Stomach (tissue), 9 donors: ENCODE measurements around the gene NUDT16L1. TPM values are rescaled to one million over a fixed set of nuclear protein-coding genes. Genes with fewer than 3 reads are reported as not detected.
"Not testable (repeated sequence)": the region's sequence is repeated elsewhere in the genome, so short reads cannot be mapped to it uniquely, and the experiment has no call there.

Experiments
- DNase-seq, 2 donors: peaks; one replicate each; pipeline versions ENCODE4 v3.0.0 to v3.0.0-alpha.2; 2013 to 2019
- H3K27ac ChIP-seq, 5 donors: fragments of 200-600 bp in 4 of 5; sonication (generic) in 4 of 5; one replicate each; pipeline ENCODE4 v1.5.1; 2013 to 2019; ENCODE audit warnings: mild to moderate bottlenecking in 1 of 5, moderate library complexity in 1 of 5
- H3K27me3 ChIP-seq, 3 donors: fragments of 200-600 bp; sonication (generic); one replicate each; pipeline ENCODE4 v1.5.1; 2017 to 2019; ENCODE audit warnings: mixed run types in 1 of 3
- H3K36me3 ChIP-seq, 4 donors: fragments of 200-600 bp; sonication (generic); 1 replicate in 3 of 4; 2 replicates in 1 of 4; pipeline ENCODE4 v1.5.1; 2016 to 2019
- H3K4me1 ChIP-seq, 4 donors: fragments of 200-600 bp; sonication (generic); one replicate each; pipeline ENCODE4 v1.5.1; 2016 to 2019
- H3K4me3 ChIP-seq, 4 donors: fragments of 200-600 bp; sonication (generic) in 3 of 4; one replicate each; pipeline ENCODE4 v1.5.1; 2016 to 2019; ENCODE audit warnings: mild to moderate bottlenecking in 1 of 4
- H3K9me3 ChIP-seq, 4 donors: fragments of 200-600 bp; sonication (generic); one replicate each; pipeline ENCODE4 v1.5.1; 2016 to 2019
- CTCF ChIP-seq, 7 experiments: fragments of 450-650 bp in 4 of 7; fragments of 200-600 bp in 3 of 7; sonication (generic) in 3 of 7; IDR thresholded peaks; one replicate each; pipeline ENCODE4 v1.5.1; 2016 to 2019; ENCODE audit warnings: antibody characterized with exemption in 7 of 7, control low read depth in 2 of 7, mild to moderate bottlenecking in 1 of 7
- EP300 ChIP-seq: sonication (generic); formaldehyde crosslinking; IDR thresholded peaks from one replicate; pipeline ENCODE4 v1.6.1; 2017; ENCODE audit warnings: antibody characterized with exemption
- POLR2A ChIP-seq, 4 donors: fragments of 450-650 bp; IDR thresholded peaks; one replicate each; pipeline ENCODE4 v1.6.1; 2016; ENCODE audit warnings: antibody characterized with exemption in 4 of 4, control low read depth in 2 of 4, mild to moderate bottlenecking in 1 of 4, moderate library complexity in 1 of 4
- POLR2AphosphoS5 ChIP-seq, 3 donors: sonication (generic); formaldehyde crosslinking; IDR thresholded peaks; one replicate each; pipeline ENCODE4 v1.6.1; 2016; ENCODE audit warnings: antibody characterized with exemption in 3 of 3
- WGBS, 5 donors: extraction: QIAGEN DNeasy Blood & Tissue Kit in 3 of 5; methylation state at CpG; one replicate each; pipeline versions ENCODE4 v1.1.5 to v1.1.7; 2013 to 2018; 5-methylcytosine and 5-hydroxymethylcytosine counted together
- intact Hi-C: fragments of 100-400 bp; cut with DNase I; formaldehyde crosslinking; loops from one replicate; pipeline ENCODE4 v1.15.1; 2023; ENCODE audit warnings: low total_unique reads
- polyA plus RNA-seq, 3 donors: library from polyadenylated mRNA; stranded (reverse); fragments of 200-250 nt; gene quantifications; one replicate each; pipeline ENCODE4 v1.2.3, GENCODE V29; 2013
- total RNA-seq, 5 donors: library from RNA; depleted of rRNA; stranded (reverse); fragments of >200 nt; gene quantifications; one replicate each; pipeline versions ENCODE4 v1.1.0 to v1.2.3, GENCODE V29; 2014 to 2016
- donor health status: healthy with polysubstance abuse.
- donor health status: Bipolar disorder and iron deficiency.
- donor health status: healthy.

Gene NUDT16L1
- total and polyA plus RNA-seq, 8 donors: 3.5 to 48.2 (median 35.3) TPM

GRCh38 chr16:4736546-4736945 lies 43.2 kb downstream of the NUDT16L1 start:
- 73 to 90% (median 90%) methylated on average over 4 of the region's 4 CpGs for WGBS, 5 donors

GRCh38 chr16:4737545-4737944 lies 44.2 kb downstream of the NUDT16L1 start:
- Histone ChIP-seq H3K27me3 (no peaks in the 10 kb centered on the region), H3K27ac (no peak overlapping the region), H3K4me3 (no peak overlapping the region), H3K36me3 (no peaks in the 10 kb centered on the region), H3K4me1 (peaks cover 6 to 23% (median 18%) of the 10 kb centered on the region in 4 donors), H3K9me3 (no peaks in the 10 kb centered on the region)
- no peak for TF ChIP-seq EP300
- no peak for TF ChIP-seq POLR2AphosphoS5 (IDR thresholded peaks at IDR 0.05)
- no peak for TF ChIP-seq CTCF (IDR thresholded peaks at IDR 0.05)
- TF ChIP-seq POLR2A (IDR thresholded peaks at IDR 0.05): no peak
- DNase-seq: no peak
- intact Hi-C loops: no loop called here
- WGBS, 5 donors: 72 to 84% (median 79%) methylated on average over 11 to 15 of the region's 15 CpGs

More at GRCh38 chr16:4736546-4736945, 43.2 kb downstream of the NUDT16L1 start:
- intact Hi-C loops: no loop called here
- DNase-seq: no peak
- Histone ChIP-seq H3K27me3 (no peaks in the 10 kb centered on the region), H3K36me3 (peaks cover 0 to 6% (median 0%) of the 10 kb centered on the region in 4 donors), H3K4me1 (peaks cover 6 to 23% (median 20%) of the 10 kb centered on the region in 4 donors), H3K4me3 (no peak overlapping the region), H3K9me3 (no peaks in the 10 kb centered on the region), H3K27ac (no peak overlapping the region)
- TF ChIP-seq POLR2A (IDR thresholded peaks at IDR 0.05): no peak
- no peak for TF ChIP-seq CTCF (IDR thresholded peaks at IDR 0.05)
- no peak for TF ChIP-seq EP300
- no peak for TF ChIP-seq POLR2AphosphoS5 (IDR thresholded peaks at IDR 0.05)

- WGBS, 5 donors: 65 to 87% (median 78%) methylated on average over 5 of the region's 5 CpGs
- intact Hi-C loops: not testable (repeated sequence)
Observed at GRCh38 chr16:4738370-4738769, 45.0 kb downstream of the NUDT16L1 start.

GRCh38 chr16:4743226-4743878 lies 50.0 kb downstream of the NUDT16L1 start:
- Histone ChIP-seq H3K27me3 (no peaks in the 10 kb centered on the region), H3K4me3 (peak overlapping the region in 3 of 4 donors; percentile 27 to 31 (median 30)), H3K27ac (no peak overlapping the region), H3K9me3 (no peaks in the 10 kb centered on the region), H3K36me3 (peaks cover 0 to 2% (median under 1%) of the 10 kb centered on the region in 4 donors), H3K4me1 (peaks cover 15 to 27% (median 22%) of the 10 kb centered on the region in 4 donors)
- no peak for TF ChIP-seq EP300
- no peak for TF ChIP-seq POLR2A (IDR thresholded peaks at IDR 0.05)
- no peak for TF ChIP-seq POLR2AphosphoS5 (IDR thresholded peaks at IDR 0.05)
- TF ChIP-seq CTCF (IDR thresholded peaks at IDR 0.05): no peak
- peak in 1 of 2 donors; percentile 75 for DNase-seq
- intact Hi-C loops: no loop called here
- WGBS, 5 donors: 20 to 35% (median 23%) methylated on average over 14 of the region's 14 CpGs

More at GRCh38 chr16:4738370-4738769, 45.0 kb downstream of the NUDT16L1 start:
- not testable (repeated sequence) for H3K27me3 ChIP-seq, H3K9me3 ChIP-seq, H3K4me3 ChIP-seq, H3K27ac ChIP-seq, DNase-seq, H3K36me3 ChIP-seq
- H3K4me1 ChIP-seq: peaks cover 6 to 23% (median 17%) of the 10 kb centered on the region in 4 donors
